ENCODE data around the gene RNF213. TPM values are rescaled to one million over a fixed set of nuclear protein-coding genes. Genes with fewer than 3 reads are reported as not detected.

The RNF213 gene
- total RNA-seq, 1 donor from 2014 or later, result 47.3 TPM

DNA sequence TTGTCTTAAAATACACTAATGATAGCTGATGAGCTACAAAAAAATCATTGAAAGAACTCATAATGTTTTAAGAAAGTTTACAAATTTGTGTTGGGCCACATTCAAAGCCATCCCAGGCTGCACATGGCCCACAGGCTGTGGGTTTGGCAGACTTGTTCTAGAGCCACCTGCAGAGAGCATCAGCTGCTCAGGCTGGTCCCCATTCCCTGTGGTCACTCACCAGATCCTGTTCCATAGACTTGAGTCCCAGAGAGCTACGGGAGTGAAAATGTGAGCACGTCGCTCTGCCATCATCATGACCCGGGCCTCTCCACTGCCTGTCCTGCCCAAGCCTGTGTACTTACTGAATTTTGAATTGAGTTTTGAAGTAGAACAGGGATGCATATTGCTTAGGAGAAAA, 33.5 kb upstream of the RNF213 start:
- TF ChIP-seq, protein P1, sequence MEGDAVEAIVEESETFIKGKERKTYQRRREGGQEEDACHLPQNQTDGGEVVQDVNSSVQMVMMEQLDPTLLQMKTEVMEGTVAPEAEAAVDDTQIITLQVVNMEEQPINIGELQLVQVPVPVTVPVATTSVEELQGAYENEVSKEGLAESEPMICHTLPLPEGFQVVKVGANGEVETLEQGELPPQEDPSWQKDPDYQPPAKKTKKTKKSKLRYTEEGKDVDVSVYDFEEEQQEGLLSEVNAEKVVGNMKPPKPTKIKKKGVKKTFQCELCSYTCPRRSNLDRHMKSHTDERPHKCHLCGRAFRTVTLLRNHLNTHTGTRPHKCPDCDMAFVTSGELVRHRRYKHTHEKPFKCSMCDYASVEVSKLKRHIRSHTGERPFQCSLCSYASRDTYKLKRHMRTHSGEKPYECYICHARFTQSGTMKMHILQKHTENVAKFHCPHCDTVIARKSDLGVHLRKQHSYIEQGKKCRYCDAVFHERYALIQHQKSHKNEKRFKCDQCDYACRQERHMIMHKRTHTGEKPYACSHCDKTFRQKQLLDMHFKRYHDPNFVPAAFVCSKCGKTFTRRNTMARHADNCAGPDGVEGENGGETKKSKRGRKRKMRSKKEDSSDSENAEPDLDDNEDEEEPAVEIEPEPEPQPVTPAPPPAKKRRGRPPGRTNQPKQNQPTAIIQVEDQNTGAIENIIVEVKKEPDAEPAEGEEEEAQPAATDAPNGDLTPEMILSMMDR (conservative IDR thresholded peaks at IDR 0.05), result no peak
- no peak overlapping the region for H3K4me3 Mint-ChIP-seq
- H3K27me3 Mint-ChIP-seq, result no peaks in the 10 kb centered on the region
- H3K9me3 Mint-ChIP-seq, result peaks cover 5% of the 10 kb centered on the region
- peaks cover 24% of the 10 kb centered on the region for H3K36me3 Mint-ChIP-seq
- no peak overlapping the region for H3K27ac Mint-ChIP-seq
- no peak for DNase-seq (ENCODE audit: extremely low spot score, unreplicated experiment)
- peaks cover 16% of the 10 kb centered on the region for H3K4me1 Mint-ChIP-seq (ENCODE audit: unreplicated experiment)

DNA sequence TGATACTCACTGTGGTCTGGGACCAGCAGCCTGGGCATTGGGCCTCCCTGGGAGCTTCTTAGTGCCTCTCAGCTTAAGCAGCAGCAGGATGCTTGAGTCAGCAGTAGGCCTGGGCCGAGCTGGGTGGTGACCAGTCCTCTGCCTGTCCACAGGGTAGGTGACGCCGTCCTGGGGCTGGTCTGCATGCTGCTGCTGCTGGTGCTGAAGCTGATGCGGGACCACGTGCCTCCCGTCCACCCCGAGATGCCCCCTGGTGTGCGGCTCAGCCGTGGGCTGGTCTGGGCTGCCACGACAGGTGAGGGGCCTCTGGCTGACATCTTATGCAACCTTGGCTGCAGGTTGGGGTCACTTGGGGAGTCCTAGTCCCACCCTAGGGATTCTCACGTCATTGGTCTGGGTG, 33.0 kb upstream of the RNF213 start:
- no peak overlapping the region for H3K4me3 Mint-ChIP-seq
- peaks cover 29% of the 10 kb centered on the region for H3K36me3 Mint-ChIP-seq
- H3K4me1 Mint-ChIP-seq (ENCODE audit: unreplicated experiment), result peaks cover 16% of the 10 kb centered on the region
- H3K27ac Mint-ChIP-seq, result no peak overlapping the region
- DNase-seq (ENCODE audit: extremely low spot score, unreplicated experiment), result no peak
- H3K9me3 Mint-ChIP-seq, result peaks cover 5% of the 10 kb centered on the region
- TF ChIP-seq, protein P1 (conservative IDR thresholded peaks at IDR 0.05), result no peak
- no peaks in the 10 kb centered on the region for H3K27me3 Mint-ChIP-seq

DNA sequence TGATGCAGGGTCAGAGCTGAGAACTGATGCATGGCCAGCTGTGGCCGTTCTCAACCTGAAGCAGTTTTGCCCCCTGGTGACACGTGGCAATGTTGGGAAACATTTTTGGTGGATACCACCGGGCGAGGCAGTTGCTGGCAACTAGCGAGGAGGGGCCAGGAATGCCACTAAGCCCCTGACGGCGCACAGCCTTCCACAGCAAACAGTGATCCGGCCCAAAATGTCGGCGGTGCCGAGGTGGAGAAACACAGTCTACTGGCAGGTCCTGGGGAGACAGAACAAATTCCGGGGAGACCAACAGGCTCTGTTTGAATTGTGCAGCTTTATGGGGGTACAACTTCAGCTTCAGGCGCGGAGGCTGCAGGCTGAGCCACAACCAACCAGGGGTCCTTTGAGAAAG, 32.2 kb upstream of the RNF213 start:
- TF ChIP-seq, protein P1 (conservative IDR thresholded peaks at IDR 0.05), result no peak
- Mint-ChIP-seq H3K27ac (no peak overlapping the region), H3K27me3 (no peaks in the 10 kb centered on the region), H3K4me3 (no peak overlapping the region), H3K4me1 (ENCODE audit: unreplicated experiment) (peaks cover 16% of the 10 kb centered on the region), H3K36me3 (peaks cover 34% of the 10 kb centered on the region), H3K9me3 (peaks cover 5% of the 10 kb centered on the region)
- DNase-seq (ENCODE audit: extremely low spot score, unreplicated experiment), result no peak

DNA sequence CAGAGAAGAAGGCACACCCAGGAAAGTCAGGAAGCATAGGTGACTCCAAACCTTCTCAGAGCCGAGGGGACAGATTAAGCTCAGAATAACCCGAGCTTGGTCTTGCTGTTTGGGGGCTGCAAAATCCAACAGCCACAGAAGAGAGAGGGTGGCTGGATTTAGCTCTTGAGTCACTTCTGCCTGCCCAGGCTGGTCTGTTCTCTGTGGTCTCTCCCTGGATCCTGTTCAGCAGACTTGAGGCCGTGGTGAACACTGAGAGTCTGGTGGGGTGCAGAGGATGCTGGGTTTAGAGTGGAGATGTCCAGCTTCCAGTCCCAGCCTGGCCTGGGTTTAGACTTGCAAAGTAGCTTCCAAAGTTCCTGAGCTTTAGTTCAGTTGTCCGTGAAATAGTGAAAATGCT, 31.6 kb upstream of the RNF213 start:
- no peak for DNase-seq (ENCODE audit: extremely low spot score, unreplicated experiment)
- TF ChIP-seq, protein P1 (conservative IDR thresholded peaks at IDR 0.05), result no peak
- peaks cover 14% of the 10 kb centered on the region for H3K4me1 Mint-ChIP-seq (ENCODE audit: unreplicated experiment)
- no peak overlapping the region for H3K27ac Mint-ChIP-seq
- no peak overlapping the region for H3K4me3 Mint-ChIP-seq
- H3K9me3 Mint-ChIP-seq, result peaks cover 5% of the 10 kb centered on the region
- no peaks in the 10 kb centered on the region for H3K27me3 Mint-ChIP-seq
- peaks cover 35% of the 10 kb centered on the region for H3K36me3 Mint-ChIP-seq

DNA sequence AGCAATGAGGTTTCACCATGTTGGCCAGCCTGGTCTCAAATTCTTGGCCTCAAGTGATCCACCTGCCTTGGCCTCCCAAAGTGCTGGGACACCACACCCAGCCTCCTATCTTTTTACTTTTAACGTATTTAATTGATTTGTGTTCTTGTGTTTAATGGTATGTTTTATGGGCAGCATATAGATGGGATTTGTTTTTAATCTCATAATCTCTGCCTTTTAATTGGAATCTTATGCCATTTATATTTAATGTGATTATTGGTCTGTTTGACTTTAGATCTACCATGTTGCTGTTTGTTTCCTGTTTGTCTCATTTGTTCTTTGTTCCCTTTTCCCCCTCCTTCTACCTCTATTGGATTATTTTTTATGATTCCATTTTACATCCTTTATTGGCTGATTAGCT, 28.2 kb upstream of the RNF213 start:
- H3K9me3 Mint-ChIP-seq, result peaks cover 5% of the 10 kb centered on the region
- no peak overlapping the region for H3K27ac Mint-ChIP-seq
- no peaks in the 10 kb centered on the region for H3K4me1 Mint-ChIP-seq (ENCODE audit: unreplicated experiment)
- no peak overlapping the region for H3K4me3 Mint-ChIP-seq
- no peaks in the 10 kb centered on the region for H3K27me3 Mint-ChIP-seq
- DNase-seq (ENCODE audit: extremely low spot score, unreplicated experiment), result no peak
- peaks cover 36% of the 10 kb centered on the region for H3K36me3 Mint-ChIP-seq
- TF ChIP-seq, protein P1 (conservative IDR thresholded peaks at IDR 0.05), result no peak

DNA sequence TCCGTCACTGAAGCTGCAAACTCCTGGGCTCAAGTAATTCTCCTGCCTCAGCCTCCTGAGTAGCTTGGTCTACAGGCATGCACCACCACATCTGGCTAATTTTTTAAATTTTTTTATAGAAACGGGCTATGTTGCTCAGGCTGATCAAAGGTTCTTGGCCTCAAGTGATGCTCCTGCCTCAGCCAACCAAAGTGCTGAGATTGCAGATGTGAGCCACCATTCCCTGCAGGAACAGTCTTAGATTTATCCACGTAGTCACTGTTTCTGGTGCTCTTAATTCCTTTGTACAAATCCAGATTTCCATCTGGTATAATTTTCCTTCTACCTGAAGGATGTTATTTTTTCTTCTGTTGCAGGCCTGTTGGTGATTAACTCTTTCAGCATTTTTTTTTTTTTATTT, 27.4 kb upstream of the RNF213 start:
- Mint-ChIP-seq H3K4me3 (no peak overlapping the region), H3K9me3 (peaks cover 5% of the 10 kb centered on the region), H3K4me1 (ENCODE audit: unreplicated experiment) (no peaks in the 10 kb centered on the region), H3K36me3 (peaks cover 40% of the 10 kb centered on the region), H3K27ac (no peak overlapping the region), H3K27me3 (no peaks in the 10 kb centered on the region)
- DNase-seq (ENCODE audit: extremely low spot score, unreplicated experiment), result no peak
- TF ChIP-seq, protein P1 (conservative IDR thresholded peaks at IDR 0.05), result no peak

Measured in type B pancreatic cell (in vitro differentiated cells).